Subcutaneous abdominal adipose tissue (tissue), 5 donors: Measurements from ENCODE around the gene DYDC1.
"Not testable (repeated sequence)": the region's sequence is repeated elsewhere in the genome, so short reads cannot be mapped to it uniquely, and the experiment has no call there.

Experiments
- H3K27ac ChIP-seq: one replicate; pipeline ENCODE4 v1.7.0; 2013; ENCODE audit warnings: low read depth, mild to moderate bottlenecking, inconsistent platforms, low read length, moderate library complexity
- H3K27me3 ChIP-seq, 5 donors: one replicate each; pipeline ENCODE4 v1.7.0; 2013; ENCODE audit warnings: low read length in 5 of 5, inconsistent platforms in 1 of 5; ENCODE audit not compliant: control insufficient read depth in 5 of 5, insufficient read depth in 4 of 5
- H3K36me3 ChIP-seq, 5 donors: one replicate each; pipeline ENCODE4 v1.7.0; 2013; ENCODE audit warnings: low read length in 5 of 5; ENCODE audit not compliant: control insufficient read depth in 5 of 5, insufficient read depth in 5 of 5
- H3K4me1 ChIP-seq, 5 donors: one replicate each; pipeline ENCODE4 v1.7.0; 2013; ENCODE audit warnings: low read length in 5 of 5, mild to moderate bottlenecking in 3 of 5, moderate library complexity in 1 of 5; ENCODE audit not compliant: control insufficient read depth in 5 of 5, insufficient read depth in 5 of 5
- H3K4me3 ChIP-seq, 5 donors: one replicate each; pipeline ENCODE4 v1.7.0; 2013; ENCODE audit warnings: low read length in 5 of 5, low read depth in 1 of 5
- H3K9ac ChIP-seq, 5 donors: one replicate each; pipeline ENCODE4 v1.7.0; 2013; ENCODE audit warnings: low read length in 5 of 5, mild to moderate bottlenecking in 4 of 5, moderate library complexity in 3 of 5
- H3K9me3 ChIP-seq, 5 donors: one replicate each; pipeline ENCODE4 v1.7.0; 2013; ENCODE audit warnings: low read length in 5 of 5; ENCODE audit not compliant: control insufficient read depth in 5 of 5
- donor health status: healthy.
- donor health status: healthy.
- donor health status: healthy.
- donor health status: healthy.
- donor health status: healthy.

DYDC1 gene

GRCh38 chr10:80320377-80320776 is 36.2 kb downstream of the DYDC1 start:
- Histone ChIP-seq H3K27me3 (peaks cover 0 to 2% (median 0%) of the 10 kb centered on the region in 5 donors), H3K27ac (no peak overlapping the region), H3K4me1 (no peaks in the 10 kb centered on the region), H3K36me3 (no peaks in the 10 kb centered on the region), H3K4me3 (no peak overlapping the region), H3K9ac (no peak overlapping the region), H3K9me3 (no peaks in the 10 kb centered on the region)

- Histone ChIP-seq H3K36me3 (no peaks in the 10 kb centered on the region), H3K9me3 (no peaks in the 10 kb centered on the region), H3K4me1 (no peaks in the 10 kb centered on the region), H3K27ac (no peak overlapping the region), H3K9ac (no peak overlapping the region), H3K4me3 (no peak overlapping the region), H3K27me3 (peaks cover 0 to 2% (median 0%) of the 10 kb centered on the region in 5 donors)
Measured at GRCh38 chr10:80319725-80320290, 36.7 kb downstream of the DYDC1 start.

GRCh38 chr10:80319318-80319717 is 37.2 kb downstream of the DYDC1 start:
- no peaks in the 10 kb centered on the region for H3K36me3 ChIP-seq
- no peak overlapping the region for H3K27ac ChIP-seq
- H3K4me1 ChIP-seq = no peaks in the 10 kb centered on the region
- no peaks in the 10 kb centered on the region for H3K9me3 ChIP-seq
- no peak overlapping the region for H3K9ac ChIP-seq
- peaks cover 0 to 2% (median 0%) of the 10 kb centered on the region in 5 donors for H3K27me3 ChIP-seq
- no peak overlapping the region for H3K4me3 ChIP-seq

- no peak overlapping the region for H3K9ac ChIP-seq
- H3K9me3 ChIP-seq = no peaks in the 10 kb centered on the region
- peaks cover 0 to 2% (median 0%) of the 10 kb centered on the region in 5 donors for H3K27me3 ChIP-seq
- H3K27ac ChIP-seq = no peak overlapping the region
- H3K36me3 ChIP-seq = no peaks in the 10 kb centered on the region
- no peaks in the 10 kb centered on the region for H3K4me1 ChIP-seq
- H3K4me3 ChIP-seq = no peak overlapping the region
Measured at GRCh38 chr10:80318742-80319141, 37.8 kb downstream of the DYDC1 start.

GRCh38 chr10:80315391-80315790 is 41.2 kb downstream of the DYDC1 start:
- H3K9ac ChIP-seq = no peak overlapping the region

GRCh38 chr10:80313523-80313922 is 43.0 kb downstream of the DYDC1 start:
- no peak overlapping the region for H3K4me3 ChIP-seq
- H3K4me1 ChIP-seq = no peaks in the 10 kb centered on the region
- H3K36me3 ChIP-seq = no peaks in the 10 kb centered on the region
- no peak overlapping the region for H3K27ac ChIP-seq
- peaks cover 0 to 2% (median 0%) of the 10 kb centered on the region in 5 donors for H3K9me3 ChIP-seq
- no peaks in the 10 kb centered on the region for H3K27me3 ChIP-seq
- no peak overlapping the region for H3K9ac ChIP-seq

More at GRCh38 chr10:80315391-80315790, 41.2 kb downstream of the DYDC1 start:
- no peaks in the 10 kb centered on the region for H3K27me3 ChIP-seq
- H3K4me1 ChIP-seq = no peaks in the 10 kb centered on the region
- H3K9me3 ChIP-seq = peaks cover 0 to 2% (median 0%) of the 10 kb centered on the region in 5 donors
- H3K27ac ChIP-seq = no peak overlapping the region
- no peaks in the 10 kb centered on the region for H3K36me3 ChIP-seq
- H3K4me3 ChIP-seq = no peak overlapping the region

GRCh38 chr10:80305989-80306388 is 50.6 kb downstream of the DYDC1 start:
- H3K36me3 ChIP-seq, H3K27ac ChIP-seq, H3K4me3 ChIP-seq, H3K9ac ChIP-seq, H3K4me1 ChIP-seq, H3K9me3 ChIP-seq, H3K27me3 ChIP-seq: not testable (repeated sequence)

- H3K27me3 ChIP-seq = peaks cover 0 to 3% (median 0%) of the 10 kb centered on the region in 5 donors
- peaks cover 0 to 14% (median 11%) of the 10 kb centered on the region in 5 donors for H3K9me3 ChIP-seq
- H3K4me1 ChIP-seq = no peaks in the 10 kb centered on the region
- H3K9ac ChIP-seq = no peak overlapping the region
- H3K4me3 ChIP-seq = peak overlapping the region in 1 of 5 donors; percentile 0
- H3K27ac ChIP-seq = no peak overlapping the region
- H3K36me3 ChIP-seq = no peaks in the 10 kb centered on the region
Measured at GRCh38 chr10:80296942-80297341, 59.6 kb downstream of the DYDC1 start.

- no peak overlapping the region for H3K27ac ChIP-seq
- no peak overlapping the region for H3K4me3 ChIP-seq
- no peaks in the 10 kb centered on the region for H3K4me1 ChIP-seq
Measured at GRCh38 chr10:80292607-80293239, 63.8 kb downstream of the DYDC1 start.

GRCh38 chr10:80290474-80291220 is 65.9 kb downstream of the DYDC1 start:
- Histone ChIP-seq H3K27me3 (peaks cover 0 to 6% (median 0%) of the 10 kb centered on the region in 5 donors), H3K36me3 (no peaks in the 10 kb centered on the region), H3K4me1 (no peaks in the 10 kb centered on the region), H3K4me3 (no peak overlapping the region), H3K27ac (no peak overlapping the region), H3K9ac (no peak overlapping the region), H3K9me3 (peaks cover 0 to 2% (median 0%) of the 10 kb centered on the region in 5 donors)

More at GRCh38 chr10:80292607-80293239, 63.8 kb downstream of the DYDC1 start:
- Histone ChIP-seq H3K9ac (no peak overlapping the region), H3K27me3 (peaks cover 0 to 4% (median 0%) of the 10 kb centered on the region in 5 donors), H3K9me3 (peaks cover 0 to 8% (median 7%) of the 10 kb centered on the region in 5 donors), H3K36me3 (no peaks in the 10 kb centered on the region)
